Esophagus squamous epithelium (tissue), 4 donors: Measurements from ENCODE around the gene HOXB6.

Source experiments
- CTCF ChIP-seq, 6 experiments: fragments of 450-650 bp in 4 of 6; fragments of 200-600 bp in 2 of 6; sonication (generic) in 2 of 6; IDR thresholded peaks; one replicate each; pipeline ENCODE4 v1.5.1; 2016 to 2019; ENCODE audit warnings: antibody characterized with exemption in 6 of 6, mild to moderate bottlenecking in 4 of 6, moderate library complexity in 4 of 6
- POLR2A ChIP-seq, 4 donors: fragments of 450-650 bp; IDR thresholded peaks; one replicate each; pipeline ENCODE4 v1.6.1; 2017; ENCODE audit warnings: antibody characterized with exemption in 4 of 4, mild to moderate bottlenecking in 4 of 4, moderate library complexity in 3 of 4

DNA sequence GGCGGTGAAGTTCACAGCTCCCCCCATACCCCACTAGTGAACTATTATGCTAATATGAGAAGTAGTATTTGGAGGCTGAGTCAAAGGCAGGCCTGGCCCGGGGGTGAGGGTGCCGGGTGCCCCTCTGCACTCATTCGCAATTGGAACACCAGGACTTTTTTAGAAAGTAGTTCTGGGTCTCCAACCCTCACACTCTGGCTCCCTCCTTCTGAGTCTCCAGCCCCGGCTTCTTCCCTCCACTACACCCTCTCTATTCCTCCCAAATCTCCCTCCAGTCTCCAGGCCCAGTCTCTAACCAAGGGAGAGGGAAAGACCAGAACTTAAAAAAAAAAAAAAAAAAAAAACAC is 48.6 kb downstream of the HOXB6 start:
- TF ChIP-seq CTCF (IDR thresholded peaks at IDR 0.05) (no peak), POLR2A (IDR thresholded peaks at IDR 0.05) (no peak)
